T-helper 2 cell (primary cell): Measurements from ENCODE around the gene UNC5C.
A peak's percentile ranks its signal among the peaks of the same experiment; 100 is the strongest.

Experiments
- DNase-seq, 5 experiments: peaks; one replicate each; pipeline versions ENCODE4 v3.0.0 to v3.0.0-alpha.2; 2012 to 2022

The UNC5C gene

GRCh38 chr4:95546221-95546620 lies 2.6 kb downstream of the UNC5C start:
- no peak for DNase-seq

- DNase-seq, result no peak
These were observed 3.2 kb downstream of the UNC5C start for GRCh38 chr4:95545546-95545945.

GRCh38 chr4:95544113-95545103 lies 4.4 kb downstream of the UNC5C start:
- no peak for DNase-seq

- no peak for DNase-seq
These were observed 6.7 kb downstream of the UNC5C start for GRCh38 chr4:95541889-95542607.

- DNase-seq, result no peak
These were observed 7.7 kb downstream of the UNC5C start for GRCh38 chr4:95541094-95541493.

- DNase-seq, result no peak
These were observed 8.5 kb downstream of the UNC5C start for GRCh38 chr4:95540227-95540626.

GRCh38 chr4:95539106-95539505 lies 9.7 kb downstream of the UNC5C start:
- DNase-seq, result no peak

GRCh38 chr4:95537863-95538488 lies 10.8 kb downstream of the UNC5C start:
- no peak for DNase-seq

- DNase-seq, result no peak
These were observed 11.6 kb downstream of the UNC5C start for GRCh38 chr4:95537191-95537590.

- DNase-seq, result no peak
These were observed 12.1 kb downstream of the UNC5C start for GRCh38 chr4:95536650-95537049.

- DNase-seq, result no peak
These were observed 13.6 kb downstream of the UNC5C start for GRCh38 chr4:95535180-95535579.

- no peak for DNase-seq
These were observed 14.7 kb downstream of the UNC5C start for GRCh38 chr4:95534032-95534431.

GRCh38 chr4:95533254-95533653 lies 15.5 kb downstream of the UNC5C start:
- no peak for DNase-seq

GRCh38 chr4:95532305-95532704 lies 16.5 kb downstream of the UNC5C start:
- no peak for DNase-seq

GRCh38 chr4:95531141-95531540 lies 17.6 kb downstream of the UNC5C start:
- peak in 1 of 5 experiments; percentile 72 for DNase-seq

- DNase-seq, result no peak
These were observed 18.8 kb downstream of the UNC5C start for GRCh38 chr4:95529946-95530345.

- DNase-seq, result no peak
These were observed 20.3 kb downstream of the UNC5C start for GRCh38 chr4:95528388-95528948.

- DNase-seq, result no peak
These were observed 22.7 kb downstream of the UNC5C start for GRCh38 chr4:95526075-95526474.

- no peak for DNase-seq
These were observed 24.0 kb downstream of the UNC5C start for GRCh38 chr4:95524729-95525128.

GRCh38 chr4:95524184-95524583 lies 24.6 kb downstream of the UNC5C start:
- DNase-seq, result no peak

GRCh38 chr4:95522682-95523530 lies 25.9 kb downstream of the UNC5C start:
- DNase-seq, result no peak
